Ishikawa (cell line): Measurements from ENCODE around the gene SATB2.

Experiments used
- CREB1 ChIP-seq: IDR thresholded peaks from 2 replicates; pipeline ENCODE4 v1.6.1; 2012; ENCODE audit warnings: low read depth
- EGR1 ChIP-seq: IDR thresholded peaks from 2 replicates; pipeline ENCODE4 v1.6.1; 2012
- EP300 ChIP-seq: IDR thresholded peaks from 2 replicates; pipeline ENCODE4 v1.6.1; 2012; ENCODE audit warnings: borderline replicate concordance
- NFIC ChIP-seq: IDR thresholded peaks from 2 replicates; pipeline ENCODE4 v1.6.1; 2012
- RAD21 ChIP-seq: IDR thresholded peaks from 2 replicates; pipeline ENCODE4 v1.6.1; 2012; ENCODE audit warnings: low read depth
- TAF1 ChIP-seq: IDR thresholded peaks from 2 replicates; pipeline ENCODE4 v1.6.1; 2012; ENCODE audit warnings: low read depth, mild to moderate bottlenecking
- TCF12 ChIP-seq: IDR thresholded peaks from 2 replicates; pipeline ENCODE4 v1.6.1; 2012; ENCODE audit warnings: low read depth
- YY1 ChIP-seq: IDR thresholded peaks from 2 replicates; pipeline ENCODE4 v1.6.1; 2012; ENCODE audit warnings: low read depth
- TF ChIP-seq, protein P1 (sequence below): IDR thresholded peaks from 2 replicates; pipeline ENCODE4 v1.6.1; 2012
- TF ChIP-seq, protein P2 (sequence below): IDR thresholded peaks from 2 replicates; pipeline ENCODE4 v1.6.1; 2012
- TF ChIP-seq, protein P3 (sequence below): IDR thresholded peaks from 2 replicates; pipeline ENCODE4 v1.6.1; 2012; ENCODE audit warnings: low read depth, mild to moderate bottlenecking

DNA sequence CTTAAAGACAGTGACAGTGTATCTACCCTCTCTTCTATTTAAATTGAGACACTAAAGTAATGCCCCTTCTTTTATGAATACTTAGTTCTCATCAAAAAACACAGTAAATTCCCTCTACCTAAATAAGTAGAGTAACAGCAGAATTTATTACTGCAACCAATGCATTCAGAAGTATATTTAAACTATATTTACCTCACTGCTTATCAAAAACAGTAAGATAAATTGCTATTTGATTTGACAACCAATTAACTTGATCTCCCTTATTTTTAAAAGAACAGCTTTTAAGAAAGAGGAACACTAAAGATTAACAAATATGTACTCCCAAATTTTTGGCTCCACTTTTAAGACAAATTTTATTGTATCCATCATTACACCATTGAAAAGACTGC is 4.8 kb downstream of the SATB2 start:
- TF ChIP-seq CREB1 (no peak), RAD21 (no peak), EP300 (no peak), TAF1 (no peak), EGR1 (no peak), NFIC (no peak), YY1 (no peak), TCF12 (no peak)
- TF ChIP-seq, protein P1, sequence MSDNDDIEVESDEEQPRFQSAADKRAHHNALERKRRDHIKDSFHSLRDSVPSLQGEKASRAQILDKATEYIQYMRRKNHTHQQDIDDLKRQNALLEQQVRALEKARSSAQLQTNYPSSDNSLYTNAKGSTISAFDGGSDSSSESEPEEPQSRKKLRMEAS = no peak
- TF ChIP-seq, protein P2, sequence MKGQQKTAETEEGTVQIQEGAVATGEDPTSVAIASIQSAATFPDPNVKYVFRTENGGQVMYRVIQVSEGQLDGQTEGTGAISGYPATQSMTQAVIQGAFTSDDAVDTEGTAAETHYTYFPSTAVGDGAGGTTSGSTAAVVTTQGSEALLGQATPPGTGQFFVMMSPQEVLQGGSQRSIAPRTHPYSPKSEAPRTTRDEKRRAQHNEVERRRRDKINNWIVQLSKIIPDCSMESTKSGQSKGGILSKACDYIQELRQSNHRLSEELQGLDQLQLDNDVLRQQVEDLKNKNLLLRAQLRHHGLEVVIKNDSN = no peak
- TF ChIP-seq, protein P3, sequence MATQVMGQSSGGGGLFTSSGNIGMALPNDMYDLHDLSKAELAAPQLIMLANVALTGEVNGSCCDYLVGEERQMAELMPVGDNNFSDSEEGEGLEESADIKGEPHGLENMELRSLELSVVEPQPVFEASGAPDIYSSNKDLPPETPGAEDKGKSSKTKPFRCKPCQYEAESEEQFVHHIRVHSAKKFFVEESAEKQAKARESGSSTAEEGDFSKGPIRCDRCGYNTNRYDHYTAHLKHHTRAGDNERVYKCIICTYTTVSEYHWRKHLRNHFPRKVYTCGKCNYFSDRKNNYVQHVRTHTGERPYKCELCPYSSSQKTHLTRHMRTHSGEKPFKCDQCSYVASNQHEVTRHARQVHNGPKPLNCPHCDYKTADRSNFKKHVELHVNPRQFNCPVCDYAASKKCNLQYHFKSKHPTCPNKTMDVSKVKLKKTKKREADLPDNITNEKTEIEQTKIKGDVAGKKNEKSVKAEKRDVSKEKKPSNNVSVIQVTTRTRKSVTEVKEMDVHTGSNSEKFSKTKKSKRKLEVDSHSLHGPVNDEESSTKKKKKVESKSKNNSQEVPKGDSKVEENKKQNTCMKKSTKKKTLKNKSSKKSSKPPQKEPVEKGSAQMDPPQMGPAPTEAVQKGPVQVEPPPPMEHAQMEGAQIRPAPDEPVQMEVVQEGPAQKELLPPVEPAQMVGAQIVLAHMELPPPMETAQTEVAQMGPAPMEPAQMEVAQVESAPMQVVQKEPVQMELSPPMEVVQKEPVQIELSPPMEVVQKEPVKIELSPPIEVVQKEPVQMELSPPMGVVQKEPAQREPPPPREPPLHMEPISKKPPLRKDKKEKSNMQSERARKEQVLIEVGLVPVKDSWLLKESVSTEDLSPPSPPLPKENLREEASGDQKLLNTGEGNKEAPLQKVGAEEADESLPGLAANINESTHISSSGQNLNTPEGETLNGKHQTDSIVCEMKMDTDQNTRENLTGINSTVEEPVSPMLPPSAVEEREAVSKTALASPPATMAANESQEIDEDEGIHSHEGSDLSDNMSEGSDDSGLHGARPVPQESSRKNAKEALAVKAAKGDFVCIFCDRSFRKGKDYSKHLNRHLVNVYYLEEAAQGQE = no peak
